ENCODE measurements around the gene LRP5. TPM values are rescaled to one million over a fixed set of nuclear protein-coding genes. Genes with fewer than 3 reads are reported as not detected.

The LRP5 gene
- total and polyA plus RNA-seq, 9 donors, result 3.1 to 63.8 (median 47.2) TPM

- Histone ChIP-seq H3K27me3 (no peaks in the 10 kb centered on the region), H3K4me1 (ENCODE audit: insufficient read depth) (peaks cover 3% of the 10 kb centered on the region), H3K4me3 (no peak overlapping the region), H3K27ac (no peak overlapping the region), H3K36me3 (no peaks in the 10 kb centered on the region), H3K9me3 (no peaks in the 10 kb centered on the region)
- 97 to 99% (median 98%) methylated on average over 7 of the region's 7 CpGs for WGBS, 3 donors
- intact Hi-C loops (cut with DNase I), result no loop called here
- DNase-seq, result no peak
- TF ChIP-seq EP300 (IDR thresholded peaks at IDR 0.05) (no peak), CTCF (IDR thresholded peaks at IDR 0.05) (no peak), POLR2A (IDR thresholded peaks at IDR 0.05) (no peak)
These were observed 107.8 kb downstream of the LRP5 start for GRCh38 chr11:68420171-68420570.

DNA sequence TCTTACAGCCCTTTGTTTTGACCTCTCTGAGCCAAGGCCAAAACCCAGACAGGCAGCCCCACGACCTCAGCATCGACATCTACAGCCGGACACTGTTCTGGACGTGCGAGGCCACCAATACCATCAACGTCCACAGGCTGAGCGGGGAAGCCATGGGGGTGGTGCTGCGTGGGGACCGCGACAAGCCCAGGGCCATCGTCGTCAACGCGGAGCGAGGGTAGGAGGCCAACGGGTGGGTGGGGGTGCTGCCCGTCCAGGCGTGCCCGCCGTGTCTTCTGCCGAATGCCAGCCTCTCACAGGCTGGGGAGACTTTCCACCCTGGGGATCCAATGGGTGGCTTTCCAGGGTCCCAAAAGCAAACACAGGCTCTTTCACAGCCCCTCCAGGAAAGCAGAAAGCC lies 111.1 kb downstream of the LRP5 start:
- no peaks in the 10 kb centered on the region for H3K9me3 ChIP-seq
- H3K4me1 ChIP-seq (ENCODE audit: insufficient read depth), result peaks cover 3% of the 10 kb centered on the region
- H3K36me3 ChIP-seq, result peaks cover 2% of the 10 kb centered on the region
- no peaks in the 10 kb centered on the region for H3K27me3 ChIP-seq
- 94 to 97% (median 95%) methylated on average over 21 of the region's 21 CpGs for WGBS, 3 donors
- TF ChIP-seq CTCF (IDR thresholded peaks at IDR 0.05) (no peak), EP300 (IDR thresholded peaks at IDR 0.05) (no peak), POLR2A (IDR thresholded peaks at IDR 0.05) (no peak)
- intact Hi-C loops (cut with DNase I), result no loop called here
- DNase-seq, result no peak
- H3K27ac ChIP-seq, result no peak overlapping the region
- H3K4me3 ChIP-seq, result no peak overlapping the region

- intact Hi-C loops (cut with DNase I), result no loop called here
- Histone ChIP-seq H3K36me3 (peaks cover 2% of the 10 kb centered on the region), H3K9me3 (peaks cover 0 to under 1% of the 10 kb centered on the region in 2 donors), H3K4me1 (ENCODE audit: insufficient read depth) (peaks cover 3% of the 10 kb centered on the region), H3K4me3 (no peak overlapping the region), H3K27ac (no peak overlapping the region), H3K27me3 (no peaks in the 10 kb centered on the region)
- TF ChIP-seq CTCF (IDR thresholded peaks at IDR 0.05) (no peak), POLR2A (IDR thresholded peaks at IDR 0.05) (no peak), EP300 (IDR thresholded peaks at IDR 0.05) (no peak)
- no peak for DNase-seq
- 91 to 94% (median 92%) methylated on average over 19 of the region's 19 CpGs for WGBS, 3 donors
These were observed 111.8 kb downstream of the LRP5 start for GRCh38 chr11:68424101-68424632.

DNA sequence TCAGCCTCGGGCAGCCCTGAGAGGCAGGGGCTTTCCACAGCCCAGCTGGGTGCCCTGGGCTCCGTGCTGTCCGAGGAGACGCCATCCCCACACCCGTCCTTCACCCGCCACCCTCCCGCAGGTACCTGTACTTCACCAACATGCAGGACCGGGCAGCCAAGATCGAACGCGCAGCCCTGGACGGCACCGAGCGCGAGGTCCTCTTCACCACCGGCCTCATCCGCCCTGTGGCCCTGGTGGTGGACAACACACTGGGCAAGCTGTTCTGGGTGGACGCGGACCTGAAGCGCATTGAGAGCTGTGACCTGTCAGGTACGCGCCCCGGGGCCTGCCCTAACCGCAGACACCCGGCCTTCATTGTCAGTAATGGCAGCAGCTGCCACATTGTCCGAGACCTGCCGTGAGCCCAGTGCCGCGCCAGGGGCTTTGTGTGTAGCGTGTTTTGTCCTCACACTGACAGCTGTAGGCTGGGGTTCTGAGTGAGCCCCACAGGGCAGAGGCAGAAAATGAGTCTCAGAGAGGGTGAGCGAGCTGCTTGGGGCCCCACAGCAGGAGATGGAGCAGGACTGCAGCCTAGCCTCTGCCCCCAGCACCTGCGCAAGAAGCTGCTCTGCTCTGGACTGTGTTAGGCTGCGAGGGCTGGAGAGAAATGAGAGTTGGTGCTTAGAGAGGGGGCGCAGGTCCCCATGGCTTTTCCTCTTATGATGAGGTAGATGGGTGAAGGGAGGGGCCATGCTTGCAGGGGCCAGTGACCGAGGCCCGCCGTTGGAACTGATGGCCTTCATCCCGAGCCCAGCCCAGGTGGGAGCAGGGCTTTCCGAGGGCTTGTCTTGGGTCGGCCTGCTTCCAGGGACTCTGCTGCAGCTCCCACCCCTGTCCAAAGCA lies 112.8 kb downstream of the LRP5 start:
- no peak for DNase-seq
- Histone ChIP-seq H3K36me3 (peaks cover 6% of the 10 kb centered on the region), H3K27ac (no peak overlapping the region), H3K4me1 (ENCODE audit: insufficient read depth) (peaks cover 3% of the 10 kb centered on the region), H3K9me3 (peaks cover 0 to 6% of the 10 kb centered on the region in 2 donors), H3K4me3 (no peak overlapping the region), H3K27me3 (no peaks in the 10 kb centered on the region)
- intact Hi-C loops (cut with DNase I), result no loop called here
- no peak for TF ChIP-seq POLR2A (IDR thresholded peaks at IDR 0.05)
- TF ChIP-seq EP300 (IDR thresholded peaks at IDR 0.05), result no peak
- TF ChIP-seq CTCF (IDR thresholded peaks at IDR 0.05), result no peak
- 93 to 95% (median 93%) methylated on average over 38 to 40 of the region's 40 CpGs for WGBS, 3 donors

All from ovary (tissue), 9 donors.